ENCODE data around the gene NCAPH2. TPM values are rescaled to one million over a fixed set of nuclear protein-coding genes. Genes with fewer than 3 reads are reported as not detected.
A peak's percentile ranks its signal among the peaks of the same experiment; 100 is the strongest.

NCAPH2 gene
- total RNA-seq, 1 donor = 27.5 TPM

DNA sequence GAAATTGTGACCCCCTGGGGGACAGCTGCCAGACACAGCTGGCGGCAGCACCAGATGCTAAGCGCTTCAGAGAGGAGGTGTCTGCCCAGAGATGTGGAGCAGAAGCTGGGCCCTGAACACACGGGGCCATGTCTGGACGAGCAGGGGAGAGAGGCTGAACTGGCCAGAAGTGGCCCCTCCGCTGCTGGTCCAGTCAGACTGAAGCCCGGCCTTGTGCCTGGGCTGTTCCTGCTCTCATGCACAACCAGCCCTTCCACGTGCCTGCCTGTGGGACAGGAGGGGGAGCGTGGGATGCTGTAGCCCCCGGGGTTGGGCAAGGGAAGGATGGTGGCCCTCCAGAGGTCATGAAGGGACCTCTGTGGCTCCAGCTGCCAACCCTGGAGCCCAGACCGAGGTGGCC, 24.9 kb upstream of the NCAPH2 start:
- Histone ChIP-seq H3K4me1 (ENCODE audit: insufficient read depth, low read length) (no peaks in the 10 kb centered on the region), H3K27ac (ENCODE audit: low read depth, low read length) (no peak overlapping the region), H3K36me3 (ENCODE audit: insufficient read depth, low read length) (no peaks in the 10 kb centered on the region), H3K4me2 (ENCODE audit: insufficient read depth, low read length) (no peak overlapping the region), H4K20me1 (ENCODE audit: insufficient read depth, low read length) (no peaks in the 10 kb centered on the region), H2AFZ (ENCODE audit: low read length) (no peak overlapping the region), H3K27me3 (ENCODE audit: insufficient read depth, low read length) (peaks cover 13% of the 10 kb centered on the region), H3K9me3 (ENCODE audit: low read depth, low read length) (no peaks in the 10 kb centered on the region), H3K4me3 (ENCODE audit: insufficient read depth, low read length) (no peak overlapping the region), H3K79me2 (ENCODE audit: insufficient read depth, low read length) (no peaks in the 10 kb centered on the region)
- TF ChIP-seq, protein P1, sequence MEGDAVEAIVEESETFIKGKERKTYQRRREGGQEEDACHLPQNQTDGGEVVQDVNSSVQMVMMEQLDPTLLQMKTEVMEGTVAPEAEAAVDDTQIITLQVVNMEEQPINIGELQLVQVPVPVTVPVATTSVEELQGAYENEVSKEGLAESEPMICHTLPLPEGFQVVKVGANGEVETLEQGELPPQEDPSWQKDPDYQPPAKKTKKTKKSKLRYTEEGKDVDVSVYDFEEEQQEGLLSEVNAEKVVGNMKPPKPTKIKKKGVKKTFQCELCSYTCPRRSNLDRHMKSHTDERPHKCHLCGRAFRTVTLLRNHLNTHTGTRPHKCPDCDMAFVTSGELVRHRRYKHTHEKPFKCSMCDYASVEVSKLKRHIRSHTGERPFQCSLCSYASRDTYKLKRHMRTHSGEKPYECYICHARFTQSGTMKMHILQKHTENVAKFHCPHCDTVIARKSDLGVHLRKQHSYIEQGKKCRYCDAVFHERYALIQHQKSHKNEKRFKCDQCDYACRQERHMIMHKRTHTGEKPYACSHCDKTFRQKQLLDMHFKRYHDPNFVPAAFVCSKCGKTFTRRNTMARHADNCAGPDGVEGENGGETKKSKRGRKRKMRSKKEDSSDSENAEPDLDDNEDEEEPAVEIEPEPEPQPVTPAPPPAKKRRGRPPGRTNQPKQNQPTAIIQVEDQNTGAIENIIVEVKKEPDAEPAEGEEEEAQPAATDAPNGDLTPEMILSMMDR (IDR thresholded peaks at IDR 0.05; ENCODE audit: extremely low read depth, low read depth, low read length) = no peak
- no peak for DNase-seq (ENCODE audit: insufficient read length, low spot score, missing footprints)

DNA sequence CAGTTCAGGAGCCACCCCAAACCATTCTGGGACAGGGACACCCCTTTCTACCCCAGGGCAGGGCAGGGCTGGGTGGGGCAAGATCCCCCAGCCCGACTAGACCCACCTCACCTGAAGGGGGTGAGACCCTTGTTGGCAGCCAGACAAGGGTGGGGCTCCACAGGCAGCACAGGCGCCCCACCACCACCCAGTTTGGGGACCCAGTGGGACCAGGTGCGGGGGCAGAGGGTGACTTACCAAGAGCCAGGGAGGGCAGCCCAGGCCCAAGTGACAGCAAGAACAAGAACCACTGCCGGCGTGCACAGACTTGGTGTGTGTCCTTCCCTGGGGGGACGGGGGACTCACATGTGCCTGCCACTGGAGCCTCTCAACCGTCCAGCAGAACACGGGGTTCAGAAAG, 24.5 kb upstream of the NCAPH2 start:
- TF ChIP-seq, protein P1 (IDR thresholded peaks at IDR 0.05; ENCODE audit: extremely low read depth, low read depth, low read length) = no peak
- peaks cover 13% of the 10 kb centered on the region for H3K27me3 ChIP-seq (ENCODE audit: insufficient read depth, low read length)
- no peaks in the 10 kb centered on the region for H3K4me1 ChIP-seq (ENCODE audit: insufficient read depth, low read length)
- H3K4me2 ChIP-seq (ENCODE audit: insufficient read depth, low read length) = no peak overlapping the region
- no peaks in the 10 kb centered on the region for H4K20me1 ChIP-seq (ENCODE audit: insufficient read depth, low read length)
- DNase-seq (ENCODE audit: insufficient read length, low spot score, missing footprints) = no peak
- H3K9me3 ChIP-seq (ENCODE audit: low read depth, low read length) = no peaks in the 10 kb centered on the region
- no peak overlapping the region for H2AFZ ChIP-seq (ENCODE audit: low read length)
- H3K36me3 ChIP-seq (ENCODE audit: insufficient read depth, low read length) = no peaks in the 10 kb centered on the region
- H3K79me2 ChIP-seq (ENCODE audit: insufficient read depth, low read length) = no peaks in the 10 kb centered on the region
- no peak overlapping the region for H3K27ac ChIP-seq (ENCODE audit: low read depth, low read length)
- no peak overlapping the region for H3K4me3 ChIP-seq (ENCODE audit: insufficient read depth, low read length)

DNA sequence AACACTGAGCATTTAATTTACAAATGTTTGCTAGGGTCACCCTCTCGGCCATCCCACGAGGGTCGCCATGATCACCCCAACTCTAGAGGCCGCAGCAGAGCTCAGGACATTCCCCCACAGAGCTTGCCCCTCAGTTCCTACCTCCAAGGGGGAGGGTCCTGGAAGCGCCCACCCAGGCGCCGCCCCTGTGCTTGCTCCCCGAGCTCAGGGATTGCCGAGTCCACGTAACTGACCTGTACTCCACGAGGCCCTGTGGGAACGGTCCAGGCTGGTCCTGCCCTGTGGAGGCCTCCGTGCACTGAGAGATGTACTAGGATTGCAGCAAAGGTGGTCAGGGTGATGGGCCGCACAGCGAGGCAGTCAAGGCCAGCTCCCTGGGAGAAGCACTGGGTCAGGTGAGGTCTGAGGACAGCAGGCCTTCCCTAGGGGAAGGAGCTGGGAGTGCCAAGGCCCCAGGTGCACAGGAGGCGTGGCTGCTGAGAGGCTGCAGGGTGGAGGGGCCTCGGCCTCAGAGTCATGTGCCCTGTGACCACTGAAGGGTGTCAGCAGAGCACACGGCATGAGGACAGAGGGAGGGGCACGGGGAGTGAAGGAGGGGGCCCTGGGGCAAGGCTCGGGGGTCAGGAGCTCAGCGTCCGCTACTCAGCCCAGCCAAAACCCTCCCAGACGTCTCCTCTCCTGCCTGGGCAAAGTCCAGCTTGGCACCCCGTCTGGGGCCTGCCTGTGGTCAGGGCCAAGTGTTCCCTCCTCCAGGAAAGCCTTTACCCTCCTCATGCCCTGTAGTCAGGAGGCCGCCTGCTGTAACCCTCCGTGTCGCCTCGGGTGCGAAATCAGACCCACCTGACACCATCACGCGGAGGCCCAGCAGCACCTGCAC, 23.8 kb upstream of the NCAPH2 start:
- Histone ChIP-seq H3K36me3 (ENCODE audit: insufficient read depth, low read length) (no peaks in the 10 kb centered on the region), H3K27ac (ENCODE audit: low read depth, low read length) (no peak overlapping the region), H4K20me1 (ENCODE audit: insufficient read depth, low read length) (no peaks in the 10 kb centered on the region), H3K4me3 (ENCODE audit: insufficient read depth, low read length) (no peak overlapping the region), H3K27me3 (ENCODE audit: insufficient read depth, low read length) (peaks cover 13% of the 10 kb centered on the region), H2AFZ (ENCODE audit: low read length) (no peak overlapping the region), H3K4me2 (ENCODE audit: insufficient read depth, low read length) (no peak overlapping the region), H3K9me3 (ENCODE audit: low read depth, low read length) (no peaks in the 10 kb centered on the region), H3K79me2 (ENCODE audit: insufficient read depth, low read length) (no peaks in the 10 kb centered on the region), H3K4me1 (ENCODE audit: insufficient read depth, low read length) (no peaks in the 10 kb centered on the region)
- TF ChIP-seq, protein P1 (IDR thresholded peaks at IDR 0.05; ENCODE audit: extremely low read depth, low read depth, low read length) = no peak
- DNase-seq (ENCODE audit: insufficient read length, low spot score, missing footprints) = peak; percentile 82
